Measurements from ENCODE around the gene MRLN.

MRLN gene

GRCh38 chr10:59724098-59724938 is 28.9 kb downstream of the MRLN start:
- DNase-seq (ENCODE audit: low spot score), result no peak
- in situ Hi-C loops (cut with MboI; ENCODE audit: low pct_unique_long_range_greater_than_20kb, low sequenced_read_pairs, unreplicated experiment), result no loop called here
- no peak for TF ChIP-seq CTCF (IDR thresholded peaks at IDR 0.05; ENCODE audit: extremely low read depth, insufficient read depth, missing control alignments)

GRCh38 chr10:59720377-59720776 is 32.9 kb downstream of the MRLN start:
- in situ Hi-C loops (cut with MboI; ENCODE audit: low pct_unique_long_range_greater_than_20kb, low sequenced_read_pairs, unreplicated experiment), result no loop called here
- no peak for TF ChIP-seq CTCF (IDR thresholded peaks at IDR 0.05; ENCODE audit: extremely low read depth, insufficient read depth, missing control alignments)
- DNase-seq (ENCODE audit: low spot score), result no peak

GRCh38 chr10:59719374-59719773 is 33.9 kb downstream of the MRLN start:
- in situ Hi-C loops (cut with MboI; ENCODE audit: low pct_unique_long_range_greater_than_20kb, low sequenced_read_pairs, unreplicated experiment), result no loop called here
- no peak for TF ChIP-seq CTCF (IDR thresholded peaks at IDR 0.05; ENCODE audit: extremely low read depth, insufficient read depth, missing control alignments)
- DNase-seq (ENCODE audit: low spot score), result no peak

- DNase-seq (ENCODE audit: low spot score), result no peak
- no peak for TF ChIP-seq CTCF (IDR thresholded peaks at IDR 0.05; ENCODE audit: extremely low read depth, insufficient read depth, missing control alignments)
- in situ Hi-C loops (cut with MboI; ENCODE audit: low pct_unique_long_range_greater_than_20kb, low sequenced_read_pairs, unreplicated experiment), result no loop called here
Measured at GRCh38 chr10:59718257-59718656, 35.0 kb downstream of the MRLN start.

GRCh38 chr10:59713196-59713821 is 39.9 kb downstream of the MRLN start:
- TF ChIP-seq CTCF (IDR thresholded peaks at IDR 0.05; ENCODE audit: extremely low read depth, insufficient read depth, missing control alignments), result no peak
- in situ Hi-C loops (cut with MboI; ENCODE audit: low pct_unique_long_range_greater_than_20kb, low sequenced_read_pairs, unreplicated experiment), result no loop called here
- DNase-seq (ENCODE audit: low spot score), result no peak

- TF ChIP-seq CTCF (IDR thresholded peaks at IDR 0.05; ENCODE audit: extremely low read depth, insufficient read depth, missing control alignments), result no peak
- no peak for DNase-seq (ENCODE audit: low spot score)
- in situ Hi-C loops (cut with MboI; ENCODE audit: low pct_unique_long_range_greater_than_20kb, low sequenced_read_pairs, unreplicated experiment), result no loop called here
Measured at GRCh38 chr10:59711871-59712494, 41.3 kb downstream of the MRLN start.

All from GM13977 (cell line).